Effector memory CD8-positive, alpha-beta T cell (primary cell): ENCODE data around the gene LIMK1.
"Not testable (repeated sequence)": the region's sequence is repeated elsewhere in the genome, so short reads cannot be mapped to it uniquely, and the experiment has no call there.

Source experiments
- ATAC-seq: fragments of 150-1000 bp; cut with Tn5 transposase; replicated peaks from 2 replicates; pipeline ENCODE4 v1.10.0; 2021; ENCODE audit warnings: mild to moderate bottlenecking, moderate library complexity
- DNase-seq, 3 experiments: peaks; one replicate each; pipeline ENCODE4 v3.0.0; 2021
- H3K27ac Mint-ChIP-seq, 2 donors: one replicate each; pipeline ENCODE4 v1.8.0; 2022; ENCODE audit warnings: mild to moderate bottlenecking in 2 of 2, mixed read lengths in 2 of 2, moderate library complexity in 2 of 2
- H3K27me3 Mint-ChIP-seq, 2 donors: one replicate each; pipeline ENCODE4 v1.8.0; 2022; ENCODE audit warnings: mixed read lengths in 2 of 2
- H3K36me3 Mint-ChIP-seq: one replicate; pipeline ENCODE4 v1.8.0; 2022; ENCODE audit warnings: mild to moderate bottlenecking, moderate library complexity, mixed read lengths; ENCODE audit not compliant: insufficient read depth
- H3K4me1 Mint-ChIP-seq, 2 donors: one replicate each; pipeline ENCODE4 v1.8.0; 2022; ENCODE audit warnings: low read depth in 2 of 2, mixed read lengths in 2 of 2
- H3K4me3 Mint-ChIP-seq, 2 donors: one replicate each; pipeline ENCODE4 v1.8.0; 2022; ENCODE audit warnings: mild to moderate bottlenecking in 2 of 2, mixed read lengths in 2 of 2, moderate library complexity in 2 of 2
- H3K9me3 Mint-ChIP-seq, 2 donors: one replicate each; pipeline ENCODE4 v1.8.0; 2022; ENCODE audit warnings: mixed read lengths in 2 of 2

The LIMK1 gene

DNA sequence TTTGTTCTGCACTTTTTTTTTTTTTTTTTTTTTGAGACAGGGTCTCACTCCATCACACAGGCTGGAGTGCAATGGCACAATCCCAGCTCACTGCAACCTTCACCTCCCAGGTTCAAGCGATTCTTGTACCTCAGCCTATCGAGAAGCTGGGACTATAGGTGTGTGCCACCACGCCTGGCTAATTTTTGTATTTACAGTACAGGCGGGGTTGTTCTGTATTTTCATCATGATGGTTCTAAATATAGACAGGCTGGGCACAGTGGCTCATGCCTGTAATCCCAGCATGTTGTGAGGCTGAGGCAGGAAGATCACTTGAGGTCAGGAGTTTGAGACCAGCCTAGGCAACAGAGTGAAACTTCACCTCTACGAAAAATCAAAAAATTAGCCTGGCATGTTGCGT is 83.7 kb downstream of the LIMK1 start:
- not testable (repeated sequence) for H3K27me3 Mint-ChIP-seq, H3K9me3 Mint-ChIP-seq, DNase-seq, H3K27ac Mint-ChIP-seq, H3K4me3 Mint-ChIP-seq, H3K4me1 Mint-ChIP-seq, H3K36me3 Mint-ChIP-seq, ATAC-seq
